K562 (cell line): ENCODE results near the gene PDZD2. TPM values are rescaled to one million over a fixed set of nuclear protein-coding genes. Genes with fewer than 3 reads are reported as not detected.

Experiments
- ATAC-seq: fragments of 200-7000 bp; cut with Tn5 transposase; 3 replicates; pipeline ENCODE4 v1.9.1; 2020; ENCODE audit warnings: moderate library complexity
- BruUV-seq: library from RNA; stranded (reverse); fragments of 400-500 nt; replicated peaks from 2 replicates; lab custom pipeline; 2021; lab: Mats Ljungman, UMichigan
- CTCF ChIA-PET: fragments of 300-600 bp; formaldehyde crosslinking; extraction: SDS; loops from one replicate; lab custom pipeline; 2021; ENCODE audit warnings: low intra/inter-chr PET ratio; lab: Yijun Ruan, JAX
- POLR2A ChIA-PET: fragments of 300-600, 350-650 bp; sonication (Branson Sonifier 250); formaldehyde crosslinking; extraction: SDS; loops from one replicate; lab custom pipeline; 2021; ENCODE audit warnings: antibody characterized with exemption, inconsistent platforms; lab: Yijun Ruan, JAX
- DNase-seq, 4 experiments: peaks; one replicate each; pipeline versions ENCODE4 v3.0.0 to v3.0.0-alpha.2; 2011 to 2018; ENCODE audit warnings: low spot score in 3 of 4, mixed read lengths in 3 of 4; ENCODE audit errors: extremely low read depth in 1 of 4
- FAIRE-seq: peaks from 2 replicates; lab custom pipeline; 2011; peaks lifted over from hg19 to GRCh38; lab: Jason Lieb, UNC
- H2AFZ ChIP-seq: 2 replicates; pipeline ENCODE4 v1.6.0; 2011; ENCODE audit warnings: low read depth, low read length, control low read depth, inconsistent platforms
- H3K27ac ChIP-seq: fragments of 200-600 bp; 3 replicates; pipeline ENCODE4 v1.8.0; 2011; ENCODE audit warnings: low read depth, mild to moderate bottlenecking, control low read depth, inconsistent platforms, low read length, moderate library complexity, mixed read lengths; ENCODE audit errors: extremely low read depth
- H3K27me3 ChIP-seq, 2 experiments: fragments of 300-600 bp in 1 of 2; 2 replicates in 1 of 2; 3 replicates in 1 of 2; pipeline versions ENCODE4 v1.6.0 to v1.8.0; 2011; ENCODE audit warnings: inconsistent platforms in 2 of 2, low read length in 2 of 2, mild to moderate bottlenecking in 1 of 2, mixed read lengths in 1 of 2, moderate library complexity in 1 of 2; ENCODE audit not compliant: control insufficient read depth in 2 of 2, insufficient read depth in 2 of 2
- H3K36me3 ChIP-seq: fragments of 300-600 bp; 3 replicates; pipeline ENCODE4 v1.8.0; 2011; ENCODE audit warnings: mild to moderate bottlenecking, low read length, inconsistent platforms; ENCODE audit not compliant: control insufficient read depth, insufficient read depth
- H3K4me1 ChIP-seq, 2 experiments: fragments of 200-600 bp in 1 of 2; replicated peaks in 1 of 2; 2 replicates in 1 of 2; 3 replicates in 1 of 2; pipeline versions ENCODE4 v1.5.1 to v1.8.0; 2011; ENCODE audit warnings: inconsistent platforms in 2 of 2, low read length in 2 of 2, mild to moderate bottlenecking in 1 of 2, mixed read lengths in 1 of 2, moderate library complexity in 1 of 2; ENCODE audit not compliant: control insufficient read depth in 2 of 2, insufficient read depth in 2 of 2
- H3K4me2 ChIP-seq: 2 replicates; pipeline ENCODE4 v1.6.1; 2011; ENCODE audit warnings: low read length, control low read depth, inconsistent platforms, mixed read lengths; ENCODE audit not compliant: insufficient read depth
- H3K4me3 ChIP-seq: fragments of 200-600 bp; sonication (generic), shearing (Covaris generic); 2 replicates; pipeline ENCODE4 v1.5.1; 2016; ENCODE audit warnings: control low read depth, inconsistent platforms
- H3K79me2 ChIP-seq: fragments of 200-600 bp; 3 replicates; pipeline ENCODE4 v1.8.0; 2011; ENCODE audit warnings: low read length, inconsistent platforms; ENCODE audit not compliant: control insufficient read depth, insufficient read depth
- H3K9ac ChIP-seq, 2 experiments: 2 replicates each; pipeline versions ENCODE4 v1.6.0 to v1.6.1; 2011; ENCODE audit warnings: low read depth in 2 of 2, low read length in 2 of 2, control low read depth in 1 of 2, inconsistent platforms in 1 of 2, mild to moderate bottlenecking in 1 of 2, mixed read lengths in 1 of 2; ENCODE audit not compliant: insufficient read depth in 1 of 2
- H3K9me1 ChIP-seq: one replicate; pipeline ENCODE4 v1.6.0; 2011; ENCODE audit warnings: inconsistent platforms, mild to moderate bottlenecking, low read length, moderate library complexity; ENCODE audit not compliant: control insufficient read depth, insufficient read depth
- H3K9me3 ChIP-seq: replicated peaks from 2 replicates; pipeline ENCODE4 v1.5.1; 2011; ENCODE audit warnings: low read depth, low read length, inconsistent platforms; ENCODE audit not compliant: control insufficient read depth, insufficient read depth
- H4K20me1 ChIP-seq: replicated peaks from 2 replicates; pipeline ENCODE4 v1.6.1; 2011; ENCODE audit warnings: low read length, inconsistent platforms, mixed read lengths; ENCODE audit not compliant: control insufficient read depth, insufficient read depth
- CHD7 ChIP-seq: fragments of 200-600 bp; sonication (generic); IDR thresholded peaks from one replicate; pipeline ENCODE4 v1.6.1; 2012; ENCODE audit warnings: mild to moderate bottlenecking, low read depth, low read length, inconsistent platforms
- E2F5 ChIP-seq: sonication (generic); formaldehyde crosslinking; IDR thresholded peaks from 2 replicates; pipeline ENCODE4 v1.8.0; 2022; ENCODE audit warnings: mild to moderate bottlenecking, missing genetic modification reagents
- ILK ChIP-seq: fragments of 450-650 bp; IDR thresholded peaks from 2 replicates; pipeline ENCODE4 v1.6.1; 2016; ENCODE audit warnings: missing genetic modification characterization, low read depth, mild to moderate bottlenecking, missing compliant biosample characterization, moderate library complexity, borderline replicate concordance
- RAD21 ChIP-seq, 2 experiments: fragments of 250-450 bp in 1 of 2; fragments of 450-650 bp in 1 of 2; sonication (Bioruptor Pico) in 1 of 2; formaldehyde crosslinking in 1 of 2; IDR thresholded peaks in 1 of 2; conservative IDR thresholded peaks in 1 of 2; 2 replicates each; pipeline versions ENCODE4 v1.4.0 to v1.8.0; 2020 to 2022; ENCODE audit warnings: mild to moderate bottlenecking in 2 of 2, moderate library complexity in 1 of 2
- SMARCA4 ChIP-seq: fragments of 450-650 bp; IDR thresholded peaks from 2 replicates; pipeline ENCODE4 v1.6.1; 2016
- WGBS: fragments of 100-300 bp; shearing (Covaris generic); methylation state at CpG from one replicate; pipeline ENCODE4 v1.1.6; 2016; ENCODE audit warnings: low coverage, mixed read lengths; ENCODE audit not compliant: insufficient coverage; ENCODE audit errors: missing lambda C conversion rate; 5-methylcytosine and 5-hydroxymethylcytosine counted together
- in situ Hi-C: fragments of 300-500 bp; cut with MboI; formaldehyde crosslinking; loops from 4 replicates; pipeline ENCODE4 v1.15.0; 2018; ENCODE audit warnings: inconsistent platforms, mixed read lengths
- intact Hi-C: fragments of 100-400 bp; cut with micrococcal nuclease; formaldehyde crosslinking; loops from 2 replicates; pipeline ENCODE4 v1.14.2; 2022
- polyA plus RNA-seq, 8 experiments: library from polyadenylated mRNA; depleted of rRNA in 4 of 8; stranded (reverse) in 5 of 8; unstranded in 3 of 8; fragments of >200 nt; fragmentation: Nextera tagmentation in 2 of 8; fragmentation: Illumina TruSeq in 1 of 8; extraction: Ambion mirVana in 2 of 8; extraction: Trizol in 1 of 8; gene quantifications; 2 replicates each; pipeline versions ENCODE4 v1.2.1 to v1.2.3, GENCODE V29; 2011 to 2014; ENCODE audit warnings: inconsistent platforms in 1 of 8, missing spikeins in 1 of 8
- total RNA-seq, 7 experiments: library from RNA; depleted of rRNA in 6 of 7; stranded (reverse); fragments of >200 nt in 6 of 7; fragmentation: Illumina TruSeq in 2 of 7; extraction: Trizol in 2 of 7; gene quantifications; 2 replicates each; pipeline versions ENCODE4 v1.2.1 to v1.2.3, GENCODE V29; 2011 to 2021; ENCODE audit warnings: low replicate concordance in 1 of 7
- TF ChIP-seq, protein P1 (sequence below): fragments of 250-450 bp; sonication (Bioruptor Pico); IDR thresholded peaks from 2 replicates; pipeline ENCODE4 v1.8.0; 2021; ENCODE audit warnings: mild to moderate bottlenecking, moderate library complexity

PDZD2 gene
- total and polyA plus RNA-seq, 9 of the 15 experiments (the other 6 are each of a cell fraction or from before 2014, with no cell fraction given), result 0.02 to 0.08 (median 0.04) TPM; not detected in 6

DNA sequence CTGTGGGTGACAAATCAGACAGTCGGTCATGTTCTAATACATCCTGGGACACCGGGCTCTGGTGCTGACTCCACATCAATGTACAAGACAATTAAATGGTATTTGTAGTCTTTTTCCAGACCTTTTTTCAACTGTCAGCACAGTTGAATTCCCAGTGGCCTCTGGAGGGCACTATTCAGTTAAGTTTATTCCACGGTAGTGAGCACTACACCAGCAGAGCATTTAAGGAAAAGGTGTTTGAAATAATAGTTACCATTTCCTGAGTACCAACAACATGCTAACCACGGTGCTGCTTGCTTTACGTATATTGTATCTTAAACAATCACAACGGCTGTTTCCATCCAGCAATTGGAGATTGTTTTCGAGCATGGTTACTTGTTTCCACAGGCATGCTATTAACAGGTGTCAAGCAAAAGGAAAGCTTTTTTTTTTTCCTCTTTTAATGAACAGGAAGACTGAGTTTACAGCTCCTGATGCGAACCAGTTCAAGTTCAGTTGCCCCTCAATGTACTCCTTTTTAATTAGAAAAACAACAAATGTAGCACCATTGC, 186.7 kb downstream of the PDZD2 start:
- Histone ChIP-seq H3K4me3 (no peak overlapping the region), H3K36me3 (no peaks in the 10 kb centered on the region), H2AFZ (no peak overlapping the region), H3K9ac (no peak overlapping the region), H4K20me1 (no peaks in the 10 kb centered on the region), H3K27me3 (no peaks in the 10 kb centered on the region; a peak in 1 of 5 replicates), H3K9me1 (no peaks in the 10 kb centered on the region), H3K4me2 (no peak overlapping the region), H3K27ac (no peak overlapping the region), H3K79me2 (no peaks in the 10 kb centered on the region), H3K9me3 (no peaks in the 10 kb centered on the region), H3K4me1 (no peaks in the 10 kb centered on the region)
- BruUV-seq, result no TSS peak
- ChIA-PET CTCF (interaction anchor here (0.8 to 1.2 kb wide), 2 partner anchors 267 to 787 kb away, joined by 4 to 6 read pairs; no protein-coding TSS in a partner anchor), POLR2A (interaction anchor here (0.6 to 0.7 kb wide), 2 partner anchors 12 to 126 kb away, joined by 3 read pairs; no protein-coding TSS in a partner anchor)
- ATAC-seq, result peak; percentile 94
- in situ Hi-C loops, result no loop called here
- peak in 3 of 4 experiments; percentile 22 to 63 (median 30) for DNase-seq
- WGBS, result under 1% methylated on average over 8 of the region's 8 CpGs
- intact Hi-C loops, result loop anchor here (1.0 to 10.0 kb wide), 4 partner anchors 251 to 789 kb away; no protein-coding TSS in a partner anchor
- FAIRE-seq, result peak; percentile 55
- TF ChIP-seq CHD7, result no peak
- TF ChIP-seq, protein P1, sequence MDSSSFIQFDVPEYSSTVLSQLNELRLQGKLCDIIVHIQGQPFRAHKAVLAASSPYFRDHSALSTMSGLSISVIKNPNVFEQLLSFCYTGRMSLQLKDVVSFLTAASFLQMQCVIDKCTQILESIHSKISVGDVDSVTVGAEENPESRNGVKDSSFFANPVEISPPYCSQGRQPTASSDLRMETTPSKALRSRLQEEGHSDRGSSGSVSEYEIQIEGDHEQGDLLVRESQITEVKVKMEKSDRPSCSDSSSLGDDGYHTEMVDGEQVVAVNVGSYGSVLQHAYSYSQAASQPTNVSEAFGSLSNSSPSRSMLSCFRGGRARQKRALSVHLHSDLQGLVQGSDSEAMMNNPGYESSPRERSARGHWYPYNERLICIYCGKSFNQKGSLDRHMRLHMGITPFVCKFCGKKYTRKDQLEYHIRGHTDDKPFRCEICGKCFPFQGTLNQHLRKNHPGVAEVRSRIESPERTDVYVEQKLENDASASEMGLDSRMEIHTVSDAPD, result no peak
- TF ChIP-seq E2F5 (CRISPR knock-in tag), result no peak
- TF ChIP-seq RAD21 (CRISPR knock-in tag; conservative IDR thresholded peaks at IDR 0.05 in 1 of 2, IDR thresholded peaks at IDR 0.05 in 1 of 2), result peak; percentile 32 to 78; a peak in 3 of 4 replicates
- TF ChIP-seq SMARCA4, result no peak
- no peak for TF ChIP-seq ILK (tag)
